A549 (cell line): Measurements from ENCODE around the gene NIM1K.

Experiments
- CTCF ChIP-seq: fragments of >200 bp; sonication (Bioruptor Twin); formaldehyde crosslinking; IDR thresholded peaks from 3 replicates; pipeline ENCODE4 v1.5.1; 2016
- HOXA7 ChIP-seq: fragments of 250-450 bp; sonication (Bioruptor Pico); IDR thresholded peaks from 2 replicates; pipeline ENCODE4 v1.5.0; 2020; ENCODE audit warnings: mild to moderate bottlenecking, moderate library complexity
- MAX ChIP-seq: IDR thresholded peaks from 2 replicates; pipeline ENCODE4 v1.6.1; 2012
- RFX5 ChIP-seq: fragments of 450-650 bp; IDR thresholded peaks from 2 replicates; pipeline ENCODE4 v1.7.1; 2014; ENCODE audit warnings: antibody characterized with exemption, mild to moderate bottlenecking, moderate library complexity

DNA sequence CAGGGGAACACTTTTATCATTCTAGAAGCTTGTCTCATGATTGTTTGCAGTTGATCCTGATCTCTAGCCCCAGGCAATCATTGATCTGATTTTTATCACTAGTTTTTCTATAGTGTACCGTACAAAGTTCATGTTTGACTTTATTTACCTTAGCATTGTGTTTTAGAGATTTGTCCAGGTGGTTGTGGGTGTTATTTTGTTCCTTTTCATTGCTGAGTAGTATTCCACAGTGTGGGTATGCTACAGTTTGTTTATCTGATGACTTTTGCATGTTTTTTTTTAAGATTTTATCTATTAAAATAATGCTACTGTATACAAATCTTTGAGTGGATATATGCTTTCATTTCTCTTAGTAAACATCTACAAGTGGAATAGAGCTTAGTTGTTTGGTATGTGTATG is 45.1 kb upstream of the NIM1K start:
- no peak for TF ChIP-seq MAX
- TF ChIP-seq RFX5, result no peak
- TF ChIP-seq CTCF, result no peak
- TF ChIP-seq HOXA7 (CRISPR knock-in tag), result no peak
